HCT116 (cell line): ENCODE results near the gene HSPB1. TPM values are rescaled to one million over a fixed set of nuclear protein-coding genes. Genes with fewer than 3 reads are reported as not detected.

Experiments used
- ATAC-seq: fragments of 200-7000 bp; cut with Tn5 transposase; 2 replicates; pipeline ENCODE4 v1.9.1; 2020; ENCODE audit warnings: mild to moderate bottlenecking, moderate library complexity
- BruUV-seq: library from RNA; stranded (reverse); fragments of 400-500 nt; replicated peaks from 2 replicates; lab custom pipeline; 2021; lab: Mats Ljungman, UMichigan
- CTCF ChIA-PET: fragments of 300-600 bp; sonication (Branson Sonifier 250); formaldehyde crosslinking; loops from one replicate; lab custom pipeline; 2021; ENCODE audit warnings: antibody characterized with exemption; lab: Charles Lee
- POLR2A ChIA-PET: fragments of 300-600, 350-600 bp; sonication (Branson Sonifier 250); formaldehyde crosslinking; loops from one replicate; lab custom pipeline; 2021; ENCODE audit warnings: antibody characterized with exemption; lab: Charles Lee
- RAD21 ChIA-PET, 2 experiments: fragments of 300-600 bp; sonication (Branson Sonifier 250); formaldehyde crosslinking; loops; one replicate each; lab custom pipeline; 2023; ENCODE audit warnings: low total read pairs in 2 of 2; ENCODE audit not compliant: uncharacterized antibody in 2 of 2, unreplicated experiment in 2 of 2, low non-redundant PET in 1 of 2; lab: Charles Lee
- DNase-seq: peaks from one replicate; pipeline ENCODE4 v3.0.0-alpha.2; 2010; ENCODE audit warnings: low read depth, low spot score
- H2AFZ ChIP-seq: fragments of 200-600 bp; shearing (Covaris generic), sonication (generic); 2 replicates; pipeline ENCODE4 v1.6.1; 2017; ENCODE audit warnings: low read depth, mixed run types, mixed read lengths, antibody characterized with exemption, low read length; ENCODE audit not compliant: poor library complexity, severe bottlenecking
- H3K27ac ChIP-seq: 2 replicates; pipeline ENCODE4 v1.5.1; 2012; ENCODE audit warnings: low read depth, low read length
- H3K27me3 ChIP-seq: fragments of 200-600 bp; sonication (generic); 2 replicates; pipeline ENCODE4 v1.6.1; 2016; ENCODE audit warnings: mixed run types, low read length, mixed read lengths; ENCODE audit not compliant: insufficient read depth
- H3K36me3 ChIP-seq, 2 experiments: fragments of 200-500 bp in 1 of 2; fragments of 200-600 bp in 1 of 2; sonication (Bioruptor generic) in 1 of 2; sonication (generic) in 1 of 2; 2 replicates each; pipeline versions ENCODE4 v1.5.1 to v1.6.1; 2014 to 2016; ENCODE audit warnings: low read length in 2 of 2, inconsistent platforms in 1 of 2, mixed read lengths in 1 of 2, mixed run types in 1 of 2; ENCODE audit not compliant: insufficient read depth in 2 of 2, control insufficient read depth in 1 of 2
- H3K4me1 ChIP-seq, 2 experiments: fragments of 200-600 bp in 1 of 2; sonication (generic) in 1 of 2; 2 replicates each; pipeline versions ENCODE4 v1.5.1 to v1.6.1; 2012 to 2017; ENCODE audit warnings: low read length in 2 of 2, inconsistent platforms in 1 of 2, mild to moderate bottlenecking in 1 of 2, mixed read lengths in 1 of 2, mixed run types in 1 of 2, moderate library complexity in 1 of 2; ENCODE audit not compliant: insufficient read depth in 2 of 2, control insufficient read depth in 1 of 2
- H3K4me2 ChIP-seq: fragments of 200-600 bp; sonication (generic); 2 replicates; pipeline ENCODE4 v1.6.1; 2017; ENCODE audit warnings: mixed run types, low read length, mixed read lengths
- H3K4me3 ChIP-seq, 2 experiments: fragments of 200-600 bp in 1 of 2; sonication (generic) in 1 of 2; replicated peaks in 1 of 2; 2 replicates each; pipeline ENCODE4 v1.5.1; 2011 to 2016; ENCODE audit warnings: low read length in 2 of 2, control low read depth in 1 of 2, low read depth in 1 of 2, mild to moderate bottlenecking in 1 of 2, mixed read lengths in 1 of 2, mixed run types in 1 of 2
- H3K79me2 ChIP-seq: fragments of 200-600 bp; sonication (generic); 2 replicates; pipeline ENCODE4 v1.6.1; 2017; ENCODE audit warnings: mild to moderate bottlenecking, mixed run types, low read length, moderate library complexity, mixed read lengths; ENCODE audit not compliant: insufficient read depth
- H3K9ac ChIP-seq: fragments of 200-600 bp; sonication (generic); 2 replicates; pipeline ENCODE4 v1.6.1; 2016; ENCODE audit warnings: low read length, mixed read lengths
- H3K9me2 ChIP-seq: fragments of 200-600 bp; sonication (generic), shearing (Covaris generic); 2 replicates; pipeline ENCODE4 v1.6.1; 2017; ENCODE audit warnings: mixed run types, mild to moderate bottlenecking, moderate library complexity; ENCODE audit not compliant: insufficient read depth
- H3K9me3 ChIP-seq, 2 experiments: fragments of 200-500 bp in 1 of 2; fragments of 200-600 bp in 1 of 2; sonication (Bioruptor generic) in 1 of 2; sonication (generic) in 1 of 2; 2 replicates each; pipeline ENCODE4 v1.6.1; 2014 to 2017; ENCODE audit warnings: low read length in 2 of 2, mixed read lengths in 2 of 2, inconsistent platforms in 1 of 2, low read depth in 1 of 2, mild to moderate bottlenecking in 1 of 2, mixed run types in 1 of 2, moderate library complexity in 1 of 2; ENCODE audit not compliant: control insufficient read depth in 1 of 2, insufficient read depth in 1 of 2
- H4K20me1 ChIP-seq: fragments of 200-600 bp; sonication (generic), shearing (Covaris generic); 2 replicates; pipeline ENCODE4 v1.6.1; 2017; ENCODE audit warnings: mixed run types, mild to moderate bottlenecking, moderate library complexity; ENCODE audit not compliant: insufficient read depth
- CBX3 ChIP-seq: IDR thresholded peaks from 2 replicates; pipeline ENCODE4 v1.6.1; 2012; ENCODE audit warnings: low read depth
- CEBPB ChIP-seq: IDR thresholded peaks from 2 replicates; pipeline ENCODE4 v1.6.1; 2012; ENCODE audit warnings: low read depth
- ELF1 ChIP-seq: IDR thresholded peaks from 2 replicates; pipeline ENCODE4 v1.6.1; 2012; ENCODE audit warnings: low read depth, borderline replicate concordance
- EZH2 ChIP-seq: fragments of 200-600 bp; sonication (generic); IDR thresholded peaks from 2 replicates; pipeline ENCODE4 v1.6.1; 2017; ENCODE audit warnings: antibody characterized with exemption, mixed run types
- EZH2phosphoT487 ChIP-seq: fragments of 200-600 bp; IDR thresholded peaks from 2 replicates; pipeline ENCODE4 v1.6.1; 2018; ENCODE audit warnings: antibody characterized with exemption, borderline replicate concordance
- FOSL1 ChIP-seq: IDR thresholded peaks from 2 replicates; pipeline ENCODE4 v1.6.1; 2012; ENCODE audit warnings: low read depth
- JUND ChIP-seq: IDR thresholded peaks from 2 replicates; pipeline ENCODE4 v1.6.1; 2012
- POLR2A ChIP-seq: IDR thresholded peaks from 2 replicates; pipeline ENCODE4 v1.7.0; 2011; ENCODE audit warnings: borderline replicate concordance; ENCODE audit not compliant: insufficient read depth, insufficient read length; ENCODE audit errors: extremely low read depth
- POLR2AphosphoS5 ChIP-seq: IDR thresholded peaks from 2 replicates; pipeline ENCODE4 v1.6.1; 2011; ENCODE audit warnings: mild to moderate bottlenecking, low read depth, low read length, moderate library complexity
- RAD21 ChIP-seq: IDR thresholded peaks from 2 replicates; pipeline ENCODE4 v1.6.1; 2012; ENCODE audit warnings: low read depth, mild to moderate bottlenecking
- REST ChIP-seq: IDR thresholded peaks from 2 replicates; pipeline ENCODE4 v1.6.1; 2012; ENCODE audit warnings: low read depth
- SIN3A ChIP-seq: IDR thresholded peaks from 2 replicates; pipeline ENCODE4 v1.6.1; 2012; ENCODE audit warnings: low read depth
- SP1 ChIP-seq: IDR thresholded peaks from 2 replicates; pipeline ENCODE4 v1.6.1; 2012; ENCODE audit warnings: low read depth
- SRF ChIP-seq: IDR thresholded peaks from 2 replicates; pipeline ENCODE4 v1.6.1; 2012; ENCODE audit warnings: low read depth
- TCF7L2 ChIP-seq: IDR thresholded peaks from 2 replicates; pipeline ENCODE4 v1.7.0; 2011; ENCODE audit warnings: borderline replicate concordance, inconsistent platforms; ENCODE audit not compliant: insufficient read depth, insufficient read length; ENCODE audit errors: extremely low read depth
- YY1 ChIP-seq: IDR thresholded peaks from 2 replicates; pipeline ENCODE4 v1.6.1; 2011; ENCODE audit warnings: low read length, low read depth, moderate library complexity, mild to moderate bottlenecking; ENCODE audit not compliant: insufficient replicate concordance; ENCODE audit errors: extremely low read depth
- ZBTB33 ChIP-seq: IDR thresholded peaks from 2 replicates; pipeline ENCODE4 v1.6.1; 2011; ENCODE audit warnings: mild to moderate bottlenecking, low read length, moderate library complexity; ENCODE audit not compliant: insufficient replicate concordance; ENCODE audit errors: extremely low read depth
- ZFX ChIP-seq: fragments of 450-650 bp; IDR thresholded peaks from 2 replicates; pipeline ENCODE4 v1.6.1; 2017
- intact Hi-C: fragments of 100-400 bp; cut with micrococcal nuclease; formaldehyde crosslinking; loops from 2 replicates; pipeline ENCODE4 v1.10.0; 2022
- total RNA-seq: library from RNA; stranded (reverse); gene quantifications from one replicate; pipeline ENCODE4 v1.2.1, GENCODE V29; 2021; ENCODE audit not compliant: unreplicated experiment
- TF ChIP-seq, protein P1 (sequence below): IDR thresholded peaks from 2 replicates; pipeline ENCODE4 v1.6.1; 2012
- TF ChIP-seq, protein P2 (sequence below): IDR thresholded peaks from 2 replicates; pipeline ENCODE4 v1.6.1; 2012

HSPB1 gene
- total RNA-seq, 1 experiment from 2014 or later, result 524 TPM

DNA sequence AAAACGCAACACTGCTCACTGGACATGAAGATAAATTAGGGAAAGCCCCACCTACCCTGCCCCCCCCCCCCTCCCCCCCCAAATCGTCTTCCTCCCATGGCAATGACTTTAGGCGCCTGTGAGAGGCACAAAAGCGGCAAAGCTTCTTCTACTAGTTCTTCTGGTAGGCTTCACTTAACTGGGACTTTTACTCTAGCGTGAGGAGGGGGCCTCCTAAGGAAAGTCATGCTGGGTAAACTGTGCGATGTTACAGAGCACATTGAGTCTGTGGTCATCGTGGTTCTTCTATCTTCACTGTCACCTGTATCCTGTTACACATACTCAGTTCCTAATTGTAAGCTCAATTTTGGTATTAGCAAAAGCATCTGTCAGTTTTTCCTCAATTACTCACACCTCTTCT lies 25.1 kb downstream of the HSPB1 start:
- ChIA-PET RAD21 (no interaction called here), POLR2A (interaction anchor here (1.0 to 1.2 kb wide), 2 partner anchors 10 to 24 kb away, joined by 3 to 4 read pairs; no protein-coding TSS in a partner anchor), CTCF (no interaction called here)
- Histone ChIP-seq H3K9ac (no peak overlapping the region), H3K36me3 (peaks cover 31 to 47% of the 10 kb centered on the region in 2 experiments), H3K79me2 (peaks cover 98% of the 10 kb centered on the region), H3K27ac (no peak overlapping the region), H3K4me3 (no peak overlapping the region), H3K9me2 (no peaks in the 10 kb centered on the region), H3K9me3 (no peaks in the 10 kb centered on the region), H3K4me1 (no peaks in the 10 kb centered on the region), H3K4me2 (no peak overlapping the region), H2AFZ (no peak overlapping the region), H3K27me3 (no peaks in the 10 kb centered on the region), H4K20me1 (peaks cover 29% of the 10 kb centered on the region; the same call in 1 of the 2 replicates)
- intact Hi-C loops, result no loop called here
- no TSS peak for BruUV-seq
- ATAC-seq (no peak), DNase-seq (no peak)
- TF ChIP-seq REST, result no peak
- TF ChIP-seq YY1, result no peak
- no peak for TF ChIP-seq POLR2A
- TF ChIP-seq EZH2phosphoT487, result no peak
- TF ChIP-seq ELF1, result no peak
- TF ChIP-seq, protein P1, sequence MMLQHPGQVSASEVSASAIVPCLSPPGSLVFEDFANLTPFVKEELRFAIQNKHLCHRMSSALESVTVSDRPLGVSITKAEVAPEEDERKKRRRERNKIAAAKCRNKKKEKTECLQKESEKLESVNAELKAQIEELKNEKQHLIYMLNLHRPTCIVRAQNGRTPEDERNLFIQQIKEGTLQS, result no peak
- no peak for TF ChIP-seq SP1
- TF ChIP-seq SIN3A, result no peak
- TF ChIP-seq EZH2, result no peak
- TF ChIP-seq TCF7L2, result no peak
- TF ChIP-seq, protein P2, sequence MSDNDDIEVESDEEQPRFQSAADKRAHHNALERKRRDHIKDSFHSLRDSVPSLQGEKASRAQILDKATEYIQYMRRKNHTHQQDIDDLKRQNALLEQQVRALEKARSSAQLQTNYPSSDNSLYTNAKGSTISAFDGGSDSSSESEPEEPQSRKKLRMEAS, result no peak
- no peak for TF ChIP-seq JUND
- TF ChIP-seq RAD21, result no peak
- TF ChIP-seq ZFX, result no peak
- no peak for TF ChIP-seq POLR2AphosphoS5
- TF ChIP-seq ZBTB33, result no peak
- no peak for TF ChIP-seq CEBPB
- no peak for TF ChIP-seq SRF
- TF ChIP-seq CBX3, result no peak
- no peak for TF ChIP-seq FOSL1
